ENCODE results near the gene STAG2.

- TF ChIP-seq CTCF (conservative IDR thresholded peaks at IDR 0.05; ENCODE audit: low read depth in 2 of 2), result no peak
- TF ChIP-seq POLR2AphosphoS5 (IDR thresholded peaks at IDR 0.05; ENCODE audit: low read depth), result no peak
- no peak for TF ChIP-seq REST (IDR thresholded peaks at IDR 0.05; ENCODE audit: unreplicated experiment)
- no peak for TF ChIP-seq EZH2 (IDR thresholded peaks at IDR 0.05; ENCODE audit: low read depth, unreplicated experiment)
- TF ChIP-seq ZNF462 (CRISPR knock-in tag; IDR thresholded peaks at IDR 0.05), result no peak
- TF ChIP-seq NANOG (IDR thresholded peaks at IDR 0.05; ENCODE audit: borderline replicate concordance), result no peak
- no peak for TF ChIP-seq EZH2phosphoT487 (IDR thresholded peaks at IDR 0.05; ENCODE audit: unreplicated experiment)
- TF ChIP-seq CREB1 (CRISPR knock-in tag; IDR thresholded peaks at IDR 0.05; ENCODE audit: low read depth), result no peak
- no peak for TF ChIP-seq ETS1 (IDR thresholded peaks at IDR 0.05)
- TF ChIP-seq ZNF331 (CRISPR knock-in tag; IDR thresholded peaks at IDR 0.05; ENCODE audit: low read depth), result no peak
- no peak for TF ChIP-seq JUNB (IDR thresholded peaks at IDR 0.05; ENCODE audit: unreplicated experiment)
- no peak for TF ChIP-seq ZNF114 (CRISPR knock-in tag; IDR thresholded peaks at IDR 0.05)
Measured at GRCh38 chrX:123968383-123969050, 7.0 kb downstream of the STAG2 start.
